Activated T-cell treated with anti-CD3 and anti-CD28 coated beads for 48 hours (primary cell): ENCODE results near the gene CD300LG.

Experiments
- DNase-seq: peaks from one replicate; pipeline ENCODE4 v3.0.0-alpha.2; 2020; ENCODE audit warnings: low read depth

Gene CD300LG

DNA sequence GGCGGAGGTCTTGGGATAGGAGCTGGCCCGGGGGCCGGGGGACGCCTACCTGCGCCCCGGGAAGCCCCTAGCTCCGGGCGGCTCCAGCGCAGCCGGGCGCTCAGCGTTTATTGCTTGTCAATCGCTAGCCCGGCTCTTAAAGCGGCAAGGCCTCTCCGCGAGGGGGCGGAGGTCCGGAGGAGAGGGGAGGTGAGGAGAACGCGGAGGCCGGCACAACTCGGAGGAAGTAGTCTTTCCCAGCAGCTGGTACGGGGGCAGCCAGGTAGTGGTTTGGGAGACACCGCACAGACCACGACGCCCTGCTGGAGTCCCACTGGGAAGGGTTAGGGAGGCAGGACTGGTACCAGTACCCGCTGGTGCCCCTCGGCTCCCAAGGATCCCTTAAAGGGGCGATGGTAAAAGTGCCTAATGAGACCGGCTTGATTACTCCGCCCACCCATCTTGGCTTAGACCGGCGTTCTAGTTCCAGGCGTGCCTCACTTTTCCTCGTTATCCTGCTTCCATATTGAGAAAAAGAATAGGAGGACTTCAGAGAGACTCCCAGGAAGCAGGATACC is 60.5 kb downstream of the CD300LG start, which contains the start of gene MPP2:
MPP2 (minus strand) TSS at position 112 of the 557 bp plus-strand sequence. CDS start 3,076 bp downstream, outside the sequence.
- peak; percentile 41 for DNase-seq

GRCh38 chr17:43907998-43908721 is 61.2 kb downstream of the CD300LG start:
- peak; percentile 25 for DNase-seq

DNA sequence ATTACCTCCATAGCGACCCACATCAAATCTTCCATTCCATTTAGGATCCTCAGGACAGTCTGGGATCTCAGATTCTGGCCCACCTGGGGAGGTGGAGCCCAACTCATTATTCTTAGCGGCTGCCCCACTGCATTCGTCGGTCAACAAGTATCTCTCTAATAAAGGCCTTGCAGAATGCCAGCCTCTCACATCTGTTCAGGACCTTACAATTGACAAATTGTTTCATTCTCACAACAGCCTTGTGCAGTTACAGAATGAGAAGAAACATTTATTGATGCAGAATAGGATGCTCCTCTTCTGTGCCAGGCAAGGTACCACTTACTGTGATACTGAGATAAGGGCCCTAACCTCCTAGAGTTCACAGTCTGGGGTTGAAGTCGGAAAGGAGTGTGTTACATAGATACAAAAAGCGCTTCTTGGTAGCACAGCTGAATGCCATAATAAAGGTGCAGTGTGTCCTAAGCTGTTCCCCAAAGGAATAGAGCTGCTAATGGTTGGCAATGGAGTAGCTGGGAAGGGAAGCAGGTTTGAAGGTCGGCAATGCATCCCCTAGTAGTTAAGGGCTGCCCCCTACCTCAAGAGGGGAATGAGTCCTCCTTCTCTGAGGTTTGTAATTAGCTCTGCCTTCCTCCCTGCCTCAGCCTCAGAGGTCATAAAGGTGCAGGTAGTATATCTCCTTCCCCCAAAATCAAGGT is 62.7 kb downstream of the CD300LG start:
- DNase-seq = no peak

- no peak for DNase-seq
These were observed 64.9 kb downstream of the CD300LG start for GRCh38 chr17:43911904-43912303.

GRCh38 chr17:43912635-43913304 is 65.8 kb downstream of the CD300LG start:
- DNase-seq = no peak
